Measurements from ENCODE around the gene AMIGO1.

GRCh38 chr1:109508001-109508872 lies 1.3 kb downstream of the AMIGO1 start:
- no peak for TF ChIP-seq POLR2A (IDR thresholded peaks at IDR 0.05; ENCODE audit: low read depth, low read length)
- no peak for TF ChIP-seq POLR2AphosphoS5 (IDR thresholded peaks at IDR 0.05; ENCODE audit: low read depth, low read length)
- no peak for TF ChIP-seq TAF1 (IDR thresholded peaks at IDR 0.05; ENCODE audit: low read depth, low read length)
- TF ChIP-seq PAX5 (IDR thresholded peaks at IDR 0.05; ENCODE audit: insufficient read depth, low read length, severe bottlenecking) = no peak
- TF ChIP-seq SPI1 (IDR thresholded peaks at IDR 0.05; ENCODE audit: low read depth, low read length) = no peak

Measured in GM12891 (cell line).